HEK293 (cell line): Measurements from ENCODE around the gene ZNF177.

Experiments
- CTCF ChIA-PET: fragments of 350-600 bp; formaldehyde crosslinking; extraction: SDS; loops from one replicate; lab custom pipeline; 2021; ENCODE audit warnings: antibody characterized with exemption; lab: Yijun Ruan, JAX
- POLR2A ChIA-PET: fragments of 300-600 bp; formaldehyde crosslinking; extraction: SDS; loops from one replicate; lab custom pipeline; 2020; ENCODE audit warnings: antibody characterized with exemption, inconsistent platforms; lab: Yijun Ruan, JAX
- H3K27ac ChIP-seq: fragments of 200-500 bp; sonication (Bioruptor generic); 2 replicates; pipeline ENCODE4 v1.5.1; 2014; ENCODE audit warnings: low read depth, low read length, control low read depth, inconsistent platforms; ENCODE audit errors: extremely low read depth
- H3K36me3 ChIP-seq, 2 experiments: fragments of 200-500 bp in 1 of 2; sonication (Bioruptor generic) in 1 of 2; 1 replicate in 1 of 2; 2 replicates in 1 of 2; pipeline ENCODE4 v1.5.1; 2014 to 2017; ENCODE audit warnings: inconsistent platforms in 2 of 2, low read length in 2 of 2; ENCODE audit not compliant: control insufficient read depth in 2 of 2, insufficient read depth in 1 of 2
- H3K4me1 ChIP-seq: fragments of 200-500 bp; sonication (Bioruptor generic); 2 replicates; pipeline ENCODE4 v1.5.1; 2014; ENCODE audit warnings: mild to moderate bottlenecking, low read length, inconsistent platforms; ENCODE audit not compliant: control insufficient read depth, insufficient read depth
- H3K4me3 ChIP-seq: 2 replicates; pipeline ENCODE4 v1.5.1; 2011; ENCODE audit warnings: low read depth, mild to moderate bottlenecking, control low read depth, low read length, moderate library complexity
- H3K9me3 ChIP-seq: fragments of 200-500 bp; sonication (Bioruptor generic); 2 replicates; pipeline ENCODE4 v1.5.1; 2014; ENCODE audit warnings: low read depth, low read length, inconsistent platforms; ENCODE audit not compliant: control insufficient read depth, insufficient read depth
- BCL11B ChIP-seq: fragments of 450-650 bp; formaldehyde crosslinking; IDR thresholded peaks from 2 replicates; pipeline ENCODE4 v1.5.1; 2016; ENCODE audit warnings: low read depth, missing biosample characterization, missing genetic modification characterization
- GFI1B ChIP-seq: fragments of 450-650 bp; formaldehyde crosslinking; IDR thresholded peaks from 2 replicates; pipeline ENCODE4 v1.5.1; 2016; ENCODE audit warnings: missing biosample characterization, missing genetic modification characterization
- HOXA7 ChIP-seq: sonication (generic); formaldehyde crosslinking; IDR thresholded peaks from 2 replicates; pipeline ENCODE4 v1.8.1; 2022; ENCODE audit warnings: missing genetic modification reagents, borderline replicate concordance
- SCRT1 ChIP-seq: fragments of 450-650 bp; formaldehyde crosslinking; IDR thresholded peaks from 2 replicates; pipeline ENCODE4 v1.5.1; 2016; ENCODE audit warnings: missing biosample characterization, missing genetic modification characterization, borderline replicate concordance
- TSHZ1 ChIP-seq: fragments of 450-650 bp; formaldehyde crosslinking; IDR thresholded peaks from 2 replicates; pipeline ENCODE4 v1.5.1; 2016; ENCODE audit warnings: missing biosample characterization, missing genetic modification characterization, borderline replicate concordance
- ZNF112 ChIP-seq: fragments of 450-650 bp; formaldehyde crosslinking; IDR thresholded peaks from 2 replicates; pipeline ENCODE4 v1.5.0; 2017; ENCODE audit warnings: missing biosample characterization, missing genetic modification characterization
- ZNF133 ChIP-seq: fragments of 450-650 bp; formaldehyde crosslinking; IDR thresholded peaks from 2 replicates; pipeline ENCODE4 v1.5.1; 2016; ENCODE audit warnings: missing biosample characterization, missing genetic modification characterization
- ZNF2 ChIP-seq: fragments of 450-650 bp; formaldehyde crosslinking; IDR thresholded peaks from 2 replicates; pipeline ENCODE4 v1.5.1; 2016; ENCODE audit warnings: missing biosample characterization, missing genetic modification characterization
- ZNF202 ChIP-seq: fragments of 450-650 bp; formaldehyde crosslinking; IDR thresholded peaks from 2 replicates; pipeline ENCODE4 v1.5.1; 2016; ENCODE audit warnings: missing biosample characterization, missing genetic modification characterization, borderline replicate concordance
- ZNF248 ChIP-seq: fragments of 450-650 bp; formaldehyde crosslinking; IDR thresholded peaks from 2 replicates; pipeline ENCODE4 v1.5.1; 2017; ENCODE audit warnings: missing biosample characterization, missing genetic modification characterization
- ZNF280D ChIP-seq: fragments of 450-650 bp; formaldehyde crosslinking; IDR thresholded peaks from 2 replicates; pipeline ENCODE4 v1.5.1; 2016; ENCODE audit warnings: missing biosample characterization, missing genetic modification characterization
- ZNF324 ChIP-seq: fragments of 450-650 bp; formaldehyde crosslinking; IDR thresholded peaks from 2 replicates; pipeline ENCODE4 v1.5.1; 2016; ENCODE audit warnings: missing biosample characterization, missing genetic modification characterization
- ZNF354C ChIP-seq: fragments of 450-650 bp; formaldehyde crosslinking; IDR thresholded peaks from 2 replicates; pipeline ENCODE4 v1.5.1; 2016; ENCODE audit warnings: missing biosample characterization, missing genetic modification characterization, low read depth, borderline replicate concordance
- ZNF404 ChIP-seq: fragments of 450-650 bp; formaldehyde crosslinking; IDR thresholded peaks from 2 replicates; pipeline ENCODE4 v1.5.1; 2017; ENCODE audit warnings: missing biosample characterization, missing genetic modification characterization
- ZNF416 ChIP-seq: fragments of 450-650 bp; formaldehyde crosslinking; IDR thresholded peaks from 2 replicates; pipeline ENCODE4 v1.5.1; 2016; ENCODE audit warnings: missing biosample characterization, missing genetic modification characterization
- ZNF518A ChIP-seq: fragments of 450-650 bp; formaldehyde crosslinking; conservative IDR thresholded peaks from 2 replicates; pipeline ENCODE4 v1.5.1; 2016; ENCODE audit warnings: low read depth, missing biosample characterization, missing genetic modification characterization
- ZNF529 ChIP-seq: fragments of 450-650 bp; formaldehyde crosslinking; IDR thresholded peaks from 2 replicates; pipeline ENCODE4 v1.5.1; 2017; ENCODE audit warnings: missing genetic modification characterization, missing biosample characterization; ENCODE audit not compliant: insufficient replicate concordance
- ZNF654 ChIP-seq: fragments of 450-650 bp; formaldehyde crosslinking; IDR thresholded peaks from 2 replicates; pipeline ENCODE4 v1.5.1; 2016; ENCODE audit warnings: low read depth, missing biosample characterization, missing genetic modification characterization
- ZNF776 ChIP-seq: fragments of 450-650 bp; formaldehyde crosslinking; IDR thresholded peaks from 2 replicates; pipeline ENCODE4 v1.5.0; 2017; ENCODE audit warnings: missing biosample characterization, missing genetic modification characterization, borderline replicate concordance
- ZSCAN18 ChIP-seq: fragments of 450-650 bp; formaldehyde crosslinking; IDR thresholded peaks from 2 replicates; pipeline ENCODE4 v1.5.1; 2016; ENCODE audit warnings: missing biosample characterization, missing genetic modification characterization

The ZNF177 gene

GRCh38 chr19:9430444-9430843 is 67.6 kb downstream of the ZNF177 start:
- POLR2A ChIA-PET: no interaction called here
- Histone ChIP-seq H3K4me3 (no peak overlapping the region), H3K36me3 (peaks cover 21 to 79% of the 10 kb centered on the region in 2 experiments), H3K9me3 (no peaks in the 10 kb centered on the region), H3K27ac (no peak overlapping the region), H3K4me1 (no peaks in the 10 kb centered on the region)
- TF ChIP-seq TSHZ1 (tag by site-specific recombination) (no peak), SCRT1 (tag by site-specific recombination) (no peak), ZNF112 (tag by site-specific recombination) (no peak), ZNF354C (no peak)
- CTCF ChIA-PET: interaction anchor here (0.5 kb wide), 1 partner anchor 348 kb away, joined by 3 read pairs; no protein-coding TSS in a partner anchor

GRCh38 chr19:9431475-9431874 is 68.7 kb downstream of the ZNF177 start:
- TF ChIP-seq ZNF404 (tag by site-specific recombination) (no peak), ZNF518A (tag by site-specific recombination) (no peak), ZNF529 (tag by site-specific recombination) (no peak), ZSCAN18 (tag by site-specific recombination) (no peak), ZNF133 (tag by site-specific recombination) (no peak), ZNF202 (tag by site-specific recombination) (no peak), BCL11B (tag by site-specific recombination) (no peak), ZNF776 (tag by site-specific recombination) (no peak), ZNF248 (tag by site-specific recombination) (no peak), ZNF280D (tag by site-specific recombination) (no peak), GFI1B (tag by site-specific recombination) (no peak), HOXA7 (CRISPR knock-in tag) (no peak), ZNF324 (tag by site-specific recombination) (no peak), ZNF654 (tag by site-specific recombination) (no peak), ZNF2 (tag by site-specific recombination) (no peak), ZNF416 (tag by site-specific recombination) (no peak)
- ChIA-PET POLR2A (no interaction called here), CTCF (interaction anchor here (0.6 kb wide), 1 partner anchor 229 kb away, joined by 3 read pairs; no protein-coding TSS in a partner anchor)
- H3K36me3 ChIP-seq: peaks cover 21 to 69% of the 10 kb centered on the region in 2 experiments
- H3K4me1 ChIP-seq: no peaks in the 10 kb centered on the region
- no peak overlapping the region for H3K27ac ChIP-seq
- no peaks in the 10 kb centered on the region for H3K9me3 ChIP-seq
- no peak overlapping the region for H3K4me3 ChIP-seq
